ENCODE measurements around the gene METTL25. TPM values are rescaled to one million over a fixed set of nuclear protein-coding genes. Genes with fewer than 3 reads are reported as not detected.

The METTL25 gene
- total and polyA plus RNA-seq, 2 of the 8 experiments (the other 6 are each of a cell fraction or from before 2014, with no cell fraction given) = 2.4 to 8.3 TPM

DNA sequence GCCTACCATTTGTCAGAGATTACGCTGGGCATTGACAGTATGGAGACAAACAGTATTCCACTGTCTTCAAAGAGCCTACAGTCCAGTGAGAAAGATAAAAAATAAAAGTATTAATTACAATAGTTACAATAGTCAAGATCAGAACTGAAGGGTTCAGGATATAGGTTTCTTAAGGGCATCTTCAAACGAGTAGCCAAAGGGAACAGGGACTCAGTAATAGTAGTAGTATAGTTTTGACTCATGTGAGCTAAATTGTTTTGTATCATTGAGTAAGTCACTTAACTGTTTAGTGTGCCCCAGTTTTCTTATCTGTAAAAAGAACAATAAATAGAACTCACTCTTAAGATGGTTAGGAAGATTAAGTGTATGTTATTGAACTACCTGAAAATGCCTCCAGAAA lies 123.6 kb downstream of the METTL25 start (continued):
- TF ChIP-seq CBX8 (IDR thresholded peaks at IDR 0.05; ENCODE audit: borderline replicate concordance, low read depth, low read length) = no peak
- no peak for TF ChIP-seq E2F6 (IDR thresholded peaks at IDR 0.05)
- no peak for TF ChIP-seq CHD1 (IDR thresholded peaks at IDR 0.05; ENCODE audit: low read depth, low read length)
- no peak for TF ChIP-seq NRF1 (IDR thresholded peaks at IDR 0.05; ENCODE audit: low read depth, low read length)
- no peak for TF ChIP-seq RFX5 (IDR thresholded peaks at IDR 0.05; ENCODE audit: borderline replicate concordance, low read depth, low read length)
- no peak for TF ChIP-seq KDM1A (IDR thresholded peaks at IDR 0.05; ENCODE audit: borderline replicate concordance, low read length)
